ENCODE measurements around the gene CANT1. TPM values are rescaled to one million over a fixed set of nuclear protein-coding genes. Genes with fewer than 3 reads are reported as not detected.

CANT1 gene
- total RNA-seq, 1 experiment from 2014 or later = 33.0 TPM

GRCh38 chr17:79020631-79021301, 11.2 kb upstream of the CANT1 start:
- Histone ChIP-seq H3K23me2 (ENCODE audit: insufficient read length, low read depth, low read length, poor library complexity, severe bottlenecking) (peaks cover 13% of the 10 kb centered on the region), H3K4me1 (ENCODE audit: insufficient read depth, low read length) (no peaks in the 10 kb centered on the region), H3K18ac (ENCODE audit: insufficient read length, low read depth, low read length) (no peak overlapping the region), H4K91ac (ENCODE audit: insufficient read length, low read depth, low read length) (no peak overlapping the region), H2BK5ac (ENCODE audit: insufficient read length, low read length) (no peak overlapping the region), H3K4me2 (ENCODE audit: insufficient read depth, insufficient read length, low read length) (no peak overlapping the region), H2BK20ac (ENCODE audit: low read depth, low read length, poor library complexity, severe bottlenecking) (no peak overlapping the region), H3K56ac (ENCODE audit: insufficient read length, low read depth, low read length) (no peak overlapping the region), H3K27ac (ENCODE audit: insufficient read length, low read depth, low read length) (no peak overlapping the region), H3K79me1 (ENCODE audit: insufficient read depth, low read depth, low read length, poor library complexity, severe bottlenecking) (no peaks in the 10 kb centered on the region), H3K9ac (ENCODE audit: extremely low read depth, insufficient read length, low read length) (no peak overlapping the region), H3K79me2 (ENCODE audit: insufficient read depth, low read length) (no peaks in the 10 kb centered on the region), H3K9me3 (ENCODE audit: control insufficient read depth, low read depth, low read length) (no peaks in the 10 kb centered on the region), H4K20me1 (ENCODE audit: control insufficient read depth, insufficient read depth, insufficient read length) (no peaks in the 10 kb centered on the region), H2AK5ac (ENCODE audit: insufficient read length, low read length) (no peak overlapping the region), H2BK12ac (ENCODE audit: insufficient read length, low read depth, low read length) (no peak overlapping the region), H2BK120ac (ENCODE audit: low read depth, low read length, poor library complexity, severe bottlenecking) (no peak overlapping the region), H4K5ac (ENCODE audit: insufficient read length, low read depth, low read length) (no peak overlapping the region), H3K14ac (ENCODE audit: insufficient read depth, low read length) (no peak overlapping the region), H3K27me3 (ENCODE audit: insufficient read depth, low read length) (peaks cover 36% of the 10 kb centered on the region; the same call in 1 of the 2 replicates), H3K4ac (ENCODE audit: low read depth, low read length) (no peak overlapping the region), H3T11ph (ENCODE audit: low read length) (no peak overlapping the region), H2AFZ (ENCODE audit: low read length) (no peak overlapping the region), H4K8ac (replicated peaks; ENCODE audit: insufficient read length, low read depth, low read length) (no peak overlapping the region), H3K23ac (ENCODE audit: insufficient read length, low read depth, low read length) (no peak overlapping the region), H2BK15ac (ENCODE audit: low read depth, low read length) (no peak overlapping the region)
- H3K27ac Mint-ChIP-seq = no peak overlapping the region
- DNase-seq = no peak
- no peak overlapping the region for H3K4me3 Mint-ChIP-seq
- no peak for TF ChIP-seq CTCF (conservative IDR thresholded peaks at IDR 0.05)
- H3K36me3 Mint-ChIP-seq (ENCODE audit: insufficient read depth in 1 of 3, low read depth in 3 of 3) = peaks cover 0 to 5% (median under 1%) of the 10 kb centered on the region in 3 experiments; a peak in 4 of 7 replicates
- H3K9me3 Mint-ChIP-seq = peaks cover 10 to 11% of the 10 kb centered on the region in 2 experiments
- peaks cover 93% of the 10 kb centered on the region for H3K27me3 Mint-ChIP-seq (ENCODE audit: low read depth)
- no CpG with 5 or more reads among the region's 2 CpGs for WGBS (ENCODE audit: extremely low coverage, insufficient read length, low lambda C conversion rate)
- H3K4me1 Mint-ChIP-seq = peaks cover 15 to 24% of the 10 kb centered on the region in 2 experiments
